ENCODE results near the gene SLC2A8.
A peak's percentile ranks its signal among the peaks of the same experiment; 100 is the strongest.

Gene SLC2A8

DNA sequence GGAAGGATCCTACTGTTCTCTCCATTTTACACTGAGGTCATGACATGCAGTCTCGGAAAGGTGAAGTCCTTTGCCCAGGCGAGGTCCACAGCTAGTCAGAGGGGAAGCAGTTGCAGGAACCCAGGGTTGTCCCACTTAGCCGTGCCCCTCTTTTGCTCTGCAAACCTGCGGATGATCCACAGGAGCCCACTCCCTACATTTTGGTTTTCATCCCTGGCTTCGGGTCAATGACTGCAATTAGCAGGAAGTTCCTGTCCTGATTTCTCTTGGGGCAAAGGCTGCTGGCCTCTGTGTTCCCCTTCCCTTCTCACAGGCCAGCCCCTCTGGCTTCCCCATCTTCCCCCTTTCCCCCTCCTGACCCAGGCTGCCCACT lies 1.3 kb downstream of the SLC2A8 start:
- peak overlapping the region; percentile 80 for H3K4me3 Mint-ChIP-seq
- peaks cover 5% of the 10 kb centered on the region for H3K27me3 Mint-ChIP-seq
- no peak for DNase-seq (ENCODE audit: low spot score in 2 of 2)
- ATAC-seq (replicated peaks; ENCODE audit: extremely low read depth, poor library complexity, severe bottlenecking), result no peak
- H3K9me3 Mint-ChIP-seq, result no peaks in the 10 kb centered on the region
- peaks cover 6% of the 10 kb centered on the region for H3K36me3 Mint-ChIP-seq (ENCODE audit: insufficient read depth)
- H3K4me1 Mint-ChIP-seq, result peaks cover 8% of the 10 kb centered on the region
- peak overlapping the region; percentile 38 for H3K27ac Mint-ChIP-seq (ENCODE audit: low read depth)

DNA sequence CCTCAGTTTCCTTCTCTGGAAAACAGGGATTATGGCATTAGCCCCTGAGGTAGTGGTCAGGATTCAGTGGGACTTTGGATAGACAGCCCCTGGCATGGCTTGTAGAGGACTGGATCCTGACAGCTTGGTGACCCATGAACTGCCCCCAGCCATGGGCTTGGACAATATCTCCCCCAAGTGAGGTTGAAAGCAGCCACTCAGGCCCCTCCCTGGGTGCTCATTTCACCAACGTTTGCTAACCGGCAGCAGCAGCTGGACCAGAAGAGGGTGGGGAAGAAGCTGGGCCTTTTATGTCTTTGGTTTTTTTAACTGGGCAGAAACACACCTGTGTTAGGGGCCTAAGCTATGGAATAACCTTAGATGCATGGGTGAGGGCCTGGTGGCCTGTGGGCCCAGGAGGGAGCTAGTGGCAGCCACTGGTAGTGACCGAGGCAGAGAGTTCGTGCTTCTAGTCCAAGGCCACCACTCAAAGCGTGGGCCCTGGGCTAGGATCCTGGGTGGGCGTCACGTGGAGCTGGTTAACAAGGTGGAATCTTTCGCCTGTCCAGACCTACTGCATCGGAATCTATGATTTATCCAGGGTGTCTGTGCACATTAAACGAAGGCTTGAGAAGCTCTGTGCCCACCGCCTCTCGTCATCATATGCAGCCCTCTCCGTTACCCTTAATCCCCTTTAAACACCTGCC lies 1.9 kb downstream of the SLC2A8 start:
- H3K9me3 Mint-ChIP-seq, result no peaks in the 10 kb centered on the region
- ATAC-seq (replicated peaks; ENCODE audit: extremely low read depth, poor library complexity, severe bottlenecking) (no peak), DNase-seq (ENCODE audit: low spot score in 2 of 2) (no peak)
- peaks cover 6% of the 10 kb centered on the region for H3K36me3 Mint-ChIP-seq (ENCODE audit: insufficient read depth)
- peak overlapping the region; percentile 80 for H3K4me3 Mint-ChIP-seq
- H3K4me1 Mint-ChIP-seq, result peaks cover 8% of the 10 kb centered on the region
- no peaks in the 10 kb centered on the region for H3K27me3 Mint-ChIP-seq
- H3K27ac Mint-ChIP-seq (ENCODE audit: low read depth), result peak overlapping the region; percentile 38

DNA sequence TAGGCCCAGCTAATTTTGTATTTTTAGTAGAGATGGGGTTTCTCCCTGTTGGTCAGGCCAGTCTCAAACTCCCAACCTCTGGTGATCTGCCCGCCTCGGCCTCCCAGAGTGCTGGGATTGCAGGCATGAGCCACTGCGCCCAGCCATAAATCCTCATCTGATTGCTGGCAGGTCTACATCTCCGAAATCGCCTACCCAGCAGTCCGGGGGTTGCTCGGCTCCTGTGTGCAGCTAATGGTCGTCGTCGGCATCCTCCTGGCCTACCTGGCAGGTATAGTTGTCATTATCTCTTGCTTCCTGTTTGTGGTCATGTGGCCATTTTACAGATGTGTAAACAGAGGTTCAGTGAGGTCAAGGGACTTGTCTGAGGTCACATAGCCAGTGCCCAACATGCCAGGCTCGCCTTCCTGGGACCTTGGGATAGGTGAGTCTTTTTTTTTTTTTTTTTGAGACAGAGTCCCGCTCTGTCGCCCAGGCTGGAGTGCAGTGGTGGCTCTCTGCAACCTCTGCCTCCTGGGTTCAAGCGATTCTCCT lies 2.8 kb downstream of the SLC2A8 start:
- Mint-ChIP-seq H3K4me3 (no peak overlapping the region), H3K27me3 (no peaks in the 10 kb centered on the region), H3K27ac (ENCODE audit: low read depth) (no peak overlapping the region), H3K4me1 (peaks cover 8% of the 10 kb centered on the region), H3K9me3 (no peaks in the 10 kb centered on the region), H3K36me3 (ENCODE audit: insufficient read depth) (peaks cover 6% of the 10 kb centered on the region)
- ATAC-seq (replicated peaks; ENCODE audit: extremely low read depth, poor library complexity, severe bottlenecking) (no peak), DNase-seq (ENCODE audit: low spot score in 2 of 2) (no peak)

DNA sequence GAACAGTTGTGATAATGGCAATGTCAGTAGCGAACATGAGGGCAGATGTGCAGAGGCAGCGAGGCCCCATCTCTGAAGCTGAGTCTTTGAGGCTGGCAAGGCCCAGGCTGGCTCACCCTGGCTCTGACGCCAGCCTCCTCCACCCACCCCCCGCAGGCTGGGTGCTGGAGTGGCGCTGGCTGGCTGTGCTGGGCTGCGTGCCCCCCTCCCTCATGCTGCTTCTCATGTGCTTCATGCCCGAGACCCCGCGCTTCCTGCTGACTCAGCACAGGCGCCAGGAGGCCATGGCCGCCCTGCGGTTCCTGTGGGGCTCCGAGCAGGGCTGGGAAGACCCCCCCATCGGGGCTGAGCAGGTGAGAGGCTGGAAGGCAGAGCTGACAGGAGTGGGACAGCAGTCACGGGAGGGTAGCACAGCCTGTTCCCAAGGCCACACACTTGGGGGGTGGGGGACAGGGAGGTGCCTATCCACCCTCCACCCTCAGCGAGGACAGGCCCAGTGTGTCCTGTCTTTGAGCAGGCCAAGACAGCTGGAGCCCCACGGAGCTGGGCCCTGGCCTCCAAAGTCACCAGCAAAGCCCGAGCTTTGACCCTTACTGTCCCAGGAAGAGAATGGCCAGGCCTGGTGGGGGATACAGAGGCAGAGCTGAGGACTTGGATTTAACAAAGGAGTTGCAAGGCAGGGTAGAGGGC lies 5.6 kb downstream of the SLC2A8 start:
- Mint-ChIP-seq H3K4me1 (peaks cover 8% of the 10 kb centered on the region), H3K27ac (ENCODE audit: low read depth) (no peak overlapping the region), H3K4me3 (no peak overlapping the region), H3K36me3 (ENCODE audit: insufficient read depth) (peaks cover 6% of the 10 kb centered on the region), H3K9me3 (no peaks in the 10 kb centered on the region), H3K27me3 (peaks cover 11% of the 10 kb centered on the region)
- DNase-seq (ENCODE audit: low spot score in 2 of 2) (no peak), ATAC-seq (replicated peaks; ENCODE audit: extremely low read depth, poor library complexity, severe bottlenecking) (no peak)

DNA sequence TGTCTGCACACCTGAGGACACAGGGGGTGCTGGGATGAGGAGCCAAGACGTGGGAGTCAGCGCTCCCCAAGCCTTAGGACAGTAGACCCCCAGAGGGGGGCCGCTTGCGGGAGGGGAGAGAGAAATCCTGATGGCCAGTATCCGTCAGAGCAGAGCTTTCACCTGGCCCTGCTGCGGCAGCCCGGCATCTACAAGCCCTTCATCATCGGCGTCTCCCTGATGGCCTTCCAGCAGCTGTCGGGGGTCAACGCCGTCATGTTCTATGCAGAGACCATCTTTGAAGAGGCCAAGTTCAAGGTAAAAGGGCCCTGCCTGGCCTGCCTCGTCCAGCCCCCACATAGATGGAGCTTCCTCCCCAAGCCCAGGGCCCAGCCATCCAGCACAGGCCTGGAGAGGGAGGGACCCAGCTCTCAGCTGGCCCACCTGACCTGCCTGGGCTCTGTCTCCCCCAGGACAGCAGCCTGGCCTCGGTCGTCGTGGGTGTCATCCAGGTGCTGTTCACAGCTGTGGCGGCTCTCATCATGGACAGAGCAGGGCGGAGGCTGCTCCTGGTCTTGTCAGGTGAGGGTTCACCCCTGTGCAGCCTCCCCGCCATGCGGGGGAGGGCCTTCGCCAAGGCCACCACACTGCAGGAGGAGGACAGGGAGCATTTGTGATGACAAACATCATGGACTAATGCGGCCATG lies 6.7 kb downstream of the SLC2A8 start:
- Mint-ChIP-seq H3K4me1 (peaks cover under 1% of the 10 kb centered on the region), H3K27me3 (peaks cover 11% of the 10 kb centered on the region), H3K9me3 (no peaks in the 10 kb centered on the region), H3K4me3 (no peak overlapping the region), H3K27ac (ENCODE audit: low read depth) (no peak overlapping the region), H3K36me3 (ENCODE audit: insufficient read depth) (peaks cover 3% of the 10 kb centered on the region)
- ATAC-seq (replicated peaks; ENCODE audit: extremely low read depth, poor library complexity, severe bottlenecking) (no peak), DNase-seq (ENCODE audit: low spot score in 2 of 2) (no peak)

DNA sequence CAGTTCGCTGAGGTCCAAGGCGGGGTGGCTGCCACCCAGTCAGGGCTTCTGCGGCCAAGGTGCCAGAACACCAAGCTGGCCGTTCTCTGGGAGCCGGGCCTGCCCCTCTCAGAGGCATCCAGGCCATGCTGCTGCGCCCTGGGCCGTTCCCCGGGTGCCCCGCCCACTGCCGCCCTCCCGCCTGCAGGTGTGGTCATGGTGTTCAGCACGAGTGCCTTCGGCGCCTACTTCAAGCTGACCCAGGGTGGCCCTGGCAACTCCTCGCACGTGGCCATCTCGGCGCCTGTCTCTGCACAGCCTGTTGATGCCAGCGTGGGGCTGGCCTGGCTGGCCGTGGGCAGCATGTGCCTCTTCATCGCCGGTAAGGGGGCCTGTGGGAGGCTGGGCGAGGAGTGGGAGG lies 7.7 kb downstream of the SLC2A8 start:
- Mint-ChIP-seq H3K27me3 (peaks cover 11% of the 10 kb centered on the region), H3K36me3 (ENCODE audit: insufficient read depth) (peaks cover 2% of the 10 kb centered on the region), H3K9me3 (no peaks in the 10 kb centered on the region), H3K4me1 (no peaks in the 10 kb centered on the region), H3K27ac (ENCODE audit: low read depth) (no peak overlapping the region), H3K4me3 (no peak overlapping the region)
- DNase-seq (ENCODE audit: low spot score in 2 of 2) (no peak), ATAC-seq (replicated peaks; ENCODE audit: extremely low read depth, poor library complexity, severe bottlenecking) (no peak)

DNA sequence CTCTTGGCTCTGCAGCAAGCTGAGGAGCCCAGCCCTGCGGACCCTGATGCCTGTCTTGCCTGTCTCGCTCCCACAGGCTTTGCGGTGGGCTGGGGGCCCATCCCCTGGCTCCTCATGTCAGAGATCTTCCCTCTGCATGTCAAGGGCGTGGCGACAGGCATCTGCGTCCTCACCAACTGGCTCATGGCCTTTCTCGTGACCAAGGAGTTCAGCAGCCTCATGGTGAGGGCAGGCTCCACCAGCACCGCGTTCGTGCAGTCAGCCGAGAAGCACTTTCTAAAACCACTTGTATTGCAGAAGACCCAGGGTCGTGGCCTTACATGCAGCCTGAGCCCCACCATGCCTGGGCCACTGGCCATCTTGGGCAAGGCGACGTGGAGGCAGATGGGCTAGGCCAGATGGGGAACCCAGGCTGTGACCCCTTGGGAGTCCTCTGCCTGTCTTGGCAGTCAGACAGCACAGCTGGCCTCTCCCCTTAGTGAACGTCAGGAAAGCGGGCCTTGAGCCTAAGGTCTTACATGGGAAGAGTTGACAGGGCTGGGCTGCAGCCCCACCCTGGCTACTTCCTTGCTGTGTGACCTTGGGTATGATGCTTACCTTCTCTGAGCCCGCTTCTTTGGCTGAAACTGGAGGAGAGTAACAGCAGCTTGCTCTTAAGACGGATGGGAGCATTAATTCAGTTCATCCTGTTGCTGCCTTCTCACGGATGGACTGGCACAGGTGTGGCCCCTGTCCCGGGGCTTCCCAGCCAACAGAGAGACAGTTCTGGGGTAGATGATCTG lies 8.6 kb downstream of the SLC2A8 start:
- Mint-ChIP-seq H3K36me3 (ENCODE audit: insufficient read depth) (peaks cover 2% of the 10 kb centered on the region), H3K9me3 (no peaks in the 10 kb centered on the region), H3K4me1 (no peaks in the 10 kb centered on the region), H3K27ac (ENCODE audit: low read depth) (peak overlapping the region; percentile 49), H3K4me3 (no peak overlapping the region), H3K27me3 (peaks cover 11% of the 10 kb centered on the region)
- DNase-seq (ENCODE audit: low spot score in 2 of 2), result no peak
- ATAC-seq (replicated peaks; ENCODE audit: extremely low read depth, poor library complexity, severe bottlenecking), result no peak

DNA sequence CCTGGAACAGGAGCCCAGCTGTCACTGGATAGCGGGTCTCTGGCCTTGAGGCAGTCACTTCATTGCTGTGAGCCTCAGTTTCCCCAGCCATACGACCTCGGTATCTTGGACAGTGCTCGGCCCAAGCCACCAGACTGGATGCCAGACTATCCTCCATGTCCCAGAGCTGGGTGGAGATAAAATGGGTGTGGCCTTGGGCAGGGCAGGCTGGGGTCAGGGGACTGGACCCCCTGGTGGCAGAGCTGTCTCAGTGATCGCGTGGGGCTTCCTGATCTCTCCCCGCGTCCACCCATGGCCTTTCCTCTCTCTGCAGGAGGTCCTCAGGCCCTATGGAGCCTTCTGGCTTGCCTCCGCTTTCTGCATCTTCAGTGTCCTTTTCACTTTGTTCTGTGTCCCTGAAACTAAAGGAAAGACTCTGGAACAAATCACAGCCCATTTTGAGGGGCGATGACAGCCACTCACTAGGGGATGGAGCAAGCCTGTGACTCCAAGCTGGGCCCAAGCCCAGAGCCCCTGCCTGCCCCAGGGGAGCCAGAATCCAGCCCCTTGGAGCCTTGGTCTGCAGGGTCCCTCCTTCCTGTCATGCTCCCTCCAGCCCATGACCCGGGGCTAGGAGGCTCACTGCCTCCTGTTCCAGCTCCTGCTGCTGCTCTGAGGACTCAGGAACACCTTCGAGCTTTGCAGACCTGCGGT lies 10.0 kb downstream of the SLC2A8 start:
- no peak overlapping the region for H3K4me3 Mint-ChIP-seq
- no peak overlapping the region for H3K27ac Mint-ChIP-seq (ENCODE audit: low read depth)
- no peak for ATAC-seq (replicated peaks; ENCODE audit: extremely low read depth, poor library complexity, severe bottlenecking)
- no peak for DNase-seq (ENCODE audit: low spot score in 2 of 2)
- H3K27me3 Mint-ChIP-seq, result peaks cover 11% of the 10 kb centered on the region
- no peaks in the 10 kb centered on the region for H3K4me1 Mint-ChIP-seq
- H3K36me3 Mint-ChIP-seq (ENCODE audit: insufficient read depth), result peaks cover 2% of the 10 kb centered on the region
- no peaks in the 10 kb centered on the region for H3K9me3 Mint-ChIP-seq

DNA sequence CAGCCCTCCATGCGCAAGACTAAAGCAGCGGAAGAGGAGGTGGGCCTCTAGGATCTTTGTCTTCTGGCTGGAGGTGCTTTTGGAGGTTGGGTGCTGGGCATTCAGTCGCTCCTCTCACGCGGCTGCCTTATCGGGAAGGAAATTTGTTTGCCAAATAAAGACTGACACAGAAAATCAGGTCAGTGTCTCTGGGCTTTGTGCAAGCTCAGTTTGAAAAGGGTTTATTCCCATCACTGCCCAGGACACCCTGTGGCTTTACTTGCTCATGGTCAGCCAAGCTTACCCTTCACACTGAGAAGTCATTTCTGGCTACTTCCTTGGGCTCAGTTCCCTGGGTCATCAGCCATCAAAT lies 10.5 kb downstream of the SLC2A8 start:
- Mint-ChIP-seq H3K4me3 (no peak overlapping the region), H3K9me3 (no peaks in the 10 kb centered on the region), H3K27me3 (peaks cover 11% of the 10 kb centered on the region), H3K4me1 (no peaks in the 10 kb centered on the region), H3K27ac (ENCODE audit: low read depth) (no peak overlapping the region), H3K36me3 (ENCODE audit: insufficient read depth) (peaks cover 2% of the 10 kb centered on the region)
- DNase-seq (ENCODE audit: low spot score in 2 of 2) (no peak), ATAC-seq (replicated peaks; ENCODE audit: extremely low read depth, poor library complexity, severe bottlenecking) (no peak)

DNA sequence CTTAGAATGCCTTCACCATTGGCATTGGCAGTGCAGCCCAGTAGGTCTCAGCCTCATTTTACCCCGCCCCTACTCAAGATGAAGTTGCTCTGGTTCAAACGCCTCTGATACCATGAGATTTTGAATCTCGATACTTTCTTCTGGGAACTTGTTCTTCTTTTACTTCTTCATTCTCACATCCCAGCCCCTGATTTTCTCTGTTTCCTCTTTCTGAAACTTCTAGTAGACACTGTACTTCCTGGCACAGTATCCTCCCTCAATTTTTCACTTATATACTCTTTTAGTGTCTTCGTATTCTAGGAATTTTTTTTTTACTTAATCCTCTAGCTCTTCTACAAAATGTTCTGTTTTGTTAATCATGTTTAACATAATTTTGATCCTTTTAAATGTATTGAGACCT lies 14.2 kb downstream of the SLC2A8 start:
- DNase-seq (ENCODE audit: low spot score in 2 of 2) (no peak), ATAC-seq (replicated peaks; ENCODE audit: extremely low read depth, poor library complexity, severe bottlenecking) (no peak)
- Mint-ChIP-seq H3K36me3 (ENCODE audit: insufficient read depth) (peaks cover 2% of the 10 kb centered on the region), H3K27ac (ENCODE audit: low read depth) (no peak overlapping the region), H3K9me3 (no peaks in the 10 kb centered on the region), H3K27me3 (peaks cover 17% of the 10 kb centered on the region), H3K4me1 (no peaks in the 10 kb centered on the region), H3K4me3 (no peak overlapping the region)

DNA sequence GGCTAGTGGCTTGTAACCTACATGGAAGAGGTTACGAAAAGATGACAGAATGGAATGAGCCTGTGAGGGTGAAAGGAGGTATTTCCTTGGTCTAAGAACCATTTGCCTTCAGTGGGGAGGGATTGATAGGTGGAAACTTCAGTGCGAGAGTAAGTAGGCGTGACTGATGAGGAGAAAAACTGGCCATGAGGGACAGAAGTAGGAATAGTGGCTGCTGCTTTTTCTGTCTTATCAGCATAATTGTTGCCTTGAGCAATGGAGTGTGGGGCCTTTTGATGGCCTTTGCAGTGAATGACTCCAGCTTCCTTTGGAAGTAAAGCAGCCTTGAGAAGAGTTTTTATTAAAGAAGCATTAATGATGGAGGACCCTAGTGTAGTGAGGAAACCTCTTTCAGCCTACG lies 18.2 kb downstream of the SLC2A8 start:
- peaks cover 6% of the 10 kb centered on the region for H3K4me1 Mint-ChIP-seq
- DNase-seq (ENCODE audit: low spot score in 2 of 2) (no peak), ATAC-seq (replicated peaks; ENCODE audit: extremely low read depth, poor library complexity, severe bottlenecking) (no peak)
- H3K27me3 Mint-ChIP-seq, result peaks cover 14% of the 10 kb centered on the region
- no peak overlapping the region for H3K27ac Mint-ChIP-seq (ENCODE audit: low read depth)
- no peak overlapping the region for H3K4me3 Mint-ChIP-seq
- no peaks in the 10 kb centered on the region for H3K9me3 Mint-ChIP-seq
- H3K36me3 Mint-ChIP-seq (ENCODE audit: insufficient read depth), result no peaks in the 10 kb centered on the region

DNA sequence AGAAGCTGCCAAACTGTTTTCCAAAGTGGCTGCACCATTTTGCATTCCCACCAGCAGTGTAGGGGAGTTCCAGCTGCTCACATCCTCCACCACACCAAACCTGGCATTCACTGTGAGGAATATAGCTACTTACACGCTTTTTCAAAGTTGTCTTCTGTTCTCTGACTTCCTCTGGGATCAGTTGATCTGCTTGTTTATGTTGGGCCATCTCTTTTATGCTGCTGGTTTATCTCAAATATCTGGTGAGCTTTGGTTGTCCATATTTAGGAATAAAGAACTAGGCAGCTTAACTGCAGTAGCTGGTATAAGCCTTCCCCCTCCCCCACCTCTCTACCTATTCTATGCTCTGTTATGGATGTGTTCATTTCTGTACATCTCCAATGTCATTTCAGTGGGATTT lies 18.7 kb downstream of the SLC2A8 start:
- H3K27me3 Mint-ChIP-seq, result peaks cover 14% of the 10 kb centered on the region
- H3K4me1 Mint-ChIP-seq, result peaks cover 6% of the 10 kb centered on the region
- ATAC-seq (replicated peaks; ENCODE audit: extremely low read depth, poor library complexity, severe bottlenecking) (no peak), DNase-seq (ENCODE audit: low spot score in 2 of 2) (no peak)
- H3K9me3 Mint-ChIP-seq, result no peaks in the 10 kb centered on the region
- no peak overlapping the region for H3K4me3 Mint-ChIP-seq
- H3K27ac Mint-ChIP-seq (ENCODE audit: low read depth), result no peak overlapping the region
- H3K36me3 Mint-ChIP-seq (ENCODE audit: insufficient read depth), result no peaks in the 10 kb centered on the region

Data from central memory CD8-positive, alpha-beta T cell (primary cell).